SK-N-SH (cell line): ENCODE measurements around the gene SLC25A38. TPM values are rescaled to one million over a fixed set of nuclear protein-coding genes. Genes with fewer than 3 reads are reported as not detected.
A peak's percentile ranks its signal among the peaks of the same experiment; 100 is the strongest.

Experiments
- CTCF ChIA-PET: fragments of 300-600, 350-600 bp; formaldehyde crosslinking; extraction: SDS; loops from one replicate; lab custom pipeline; 2021; lab: Yijun Ruan, JAX
- POLR2A ChIA-PET: fragments of 350-600 bp; sonication (Branson Sonifier 250); formaldehyde crosslinking; extraction: SDS; loops from one replicate; lab custom pipeline; 2020; ENCODE audit warnings: antibody characterized with exemption, inconsistent platforms; lab: Yijun Ruan, JAX
- DNase-seq: peaks from one replicate; pipeline ENCODE4 v3.0.0; 2012
- H2AFZ ChIP-seq: fragments of 200-600 bp; sonication (generic); 2 replicates; pipeline ENCODE4 v1.8.1; 2016; ENCODE audit warnings: antibody characterized with exemption, mild to moderate bottlenecking, low read depth
- H3F3A ChIP-seq: fragments of 200-600 bp; sonication (generic); replicated peaks from 2 replicates; pipeline ENCODE3; 2016; ENCODE audit warnings: antibody characterized with exemption, mild to moderate bottlenecking; ENCODE audit not compliant: insufficient read depth
- H3K27ac ChIP-seq, 2 experiments: fragments of 200-500 bp in 1 of 2; fragments of 200-600 bp in 1 of 2; sonication (Bioruptor generic) in 1 of 2; sonication (generic), shearing (Covaris generic) in 1 of 2; 2 replicates each; pipeline versions ENCODE4 v1.5.1 to v1.6.1; 2014 to 2016; ENCODE audit warnings: low read depth in 2 of 2, inconsistent platforms in 1 of 2, low read length in 1 of 2, mild to moderate bottlenecking in 1 of 2, mixed read lengths in 1 of 2
- H3K27me3 ChIP-seq: fragments of 200-600 bp; sonication (generic), shearing (Covaris generic); 2 replicates; pipeline ENCODE4 v1.6.1; 2016; ENCODE audit warnings: mixed run types; ENCODE audit not compliant: insufficient read depth
- H3K36me3 ChIP-seq, 2 experiments: fragments of 200-500 bp in 1 of 2; fragments of 200-600 bp in 1 of 2; sonication (Bioruptor generic) in 1 of 2; sonication (generic) in 1 of 2; replicated peaks in 1 of 2; 2 replicates each; pipeline versions ENCODE3 to v1.5.1; 2014 to 2016; ENCODE audit warnings: low read length in 1 of 2, mild to moderate bottlenecking in 1 of 2; ENCODE audit not compliant: insufficient read depth in 2 of 2, control insufficient read depth in 1 of 2
- H3K4me1 ChIP-seq, 2 experiments: fragments of 200-500 bp in 1 of 2; fragments of 200-600 bp in 1 of 2; sonication (Bioruptor generic) in 1 of 2; sonication (generic), shearing (Covaris generic) in 1 of 2; 2 replicates each; pipeline versions ENCODE4 v1.5.1 to v1.6.1; 2014 to 2016; ENCODE audit warnings: low read depth in 1 of 2, low read length in 1 of 2, mixed run types in 1 of 2; ENCODE audit not compliant: insufficient read depth in 2 of 2, control insufficient read depth in 1 of 2
- H3K4me2 ChIP-seq: fragments of 200-600 bp; sonication (generic), shearing (Covaris generic); 2 replicates; pipeline ENCODE4 v1.6.1; 2017; ENCODE audit warnings: mixed run types
- H3K4me3 ChIP-seq, 2 experiments: fragments of 200-500 bp in 1 of 2; fragments of 200-600 bp in 1 of 2; sonication (Bioruptor generic) in 1 of 2; sonication (generic), shearing (Covaris generic) in 1 of 2; 2 replicates each; pipeline versions ENCODE4 v1.5.1 to v1.8.1; 2014 to 2016; ENCODE audit warnings: low read depth in 2 of 2, inconsistent platforms in 1 of 2, low read length in 1 of 2, mild to moderate bottlenecking in 1 of 2, mixed read lengths in 1 of 2, moderate library complexity in 1 of 2
- H3K79me2 ChIP-seq: fragments of 200-600 bp; sonication (generic); 2 replicates; pipeline ENCODE4 v1.8.1; 2017; ENCODE audit warnings: mild to moderate bottlenecking; ENCODE audit not compliant: insufficient read depth
- H3K9ac ChIP-seq: fragments of 200-600 bp; sonication (generic); 2 replicates; pipeline ENCODE4 v1.6.1; 2017; ENCODE audit warnings: mixed run types
- H3K9me2 ChIP-seq: fragments of 200-600 bp; sonication (generic); 2 replicates; pipeline ENCODE4 v1.6.1; 2017; ENCODE audit warnings: mixed run types
- H3K9me3 ChIP-seq: fragments of 200-600 bp; sonication (generic); 2 replicates; pipeline ENCODE4 v1.6.1; 2017; ENCODE audit warnings: mixed run types, mild to moderate bottlenecking, moderate library complexity
- H4K20me1 ChIP-seq: fragments of 200-600 bp; sonication (generic); 2 replicates; pipeline ENCODE4 v1.6.1; 2017; ENCODE audit warnings: mild to moderate bottlenecking, mixed run types; ENCODE audit not compliant: insufficient read depth
- CHD2 ChIP-seq: fragments of 150-350 bp; IDR thresholded peaks from 2 replicates; pipeline ENCODE4 v1.6.1; 2018; ENCODE audit warnings: low read length; ENCODE audit not compliant: partially characterized antibody
- ELF1 ChIP-seq: IDR thresholded peaks from 2 replicates; pipeline ENCODE4 v1.4.0; 2012
- EZH2phosphoT487 ChIP-seq: fragments of 200-600 bp; sonication (generic); IDR thresholded peaks from 2 replicates; pipeline ENCODE4 v1.6.1; 2017; ENCODE audit warnings: low read depth, mixed run types, mild to moderate bottlenecking, antibody characterized with exemption, moderate library complexity, borderline replicate concordance
- FOXJ3 ChIP-seq: sonication (generic); formaldehyde crosslinking; IDR thresholded peaks from 2 replicates; pipeline ENCODE4 v1.5.1; 2020; ENCODE audit warnings: mild to moderate bottlenecking, missing genetic modification reagents
- FOXM1 ChIP-seq: IDR thresholded peaks from 2 replicates; pipeline ENCODE4 v1.4.0; 2012; ENCODE audit warnings: low read depth, mild to moderate bottlenecking
- GATA2 ChIP-seq: sonication (generic); formaldehyde crosslinking; IDR thresholded peaks from 2 replicates; pipeline ENCODE4 v1.5.0; 2020; ENCODE audit warnings: mild to moderate bottlenecking, missing genetic modification reagents
- IRF3 ChIP-seq: fragments of 150-350 bp; IDR thresholded peaks from 2 replicates; pipeline ENCODE4 v1.6.1; 2016; ENCODE audit warnings: mild to moderate bottlenecking, low read depth, low read length
- JUND ChIP-seq: IDR thresholded peaks from 2 replicates; pipeline ENCODE4 v1.4.0; 2012
- MEF2A ChIP-seq: IDR thresholded peaks from 2 replicates; pipeline ENCODE4 v1.4.0; 2012; ENCODE audit warnings: low read depth, borderline replicate concordance
- MXI1 ChIP-seq: IDR thresholded peaks from 2 replicates; pipeline ENCODE4 v1.6.1; 2012; ENCODE audit warnings: mild to moderate bottlenecking, low read depth, low read length, improper control_type of control experiment
- NFIC ChIP-seq: IDR thresholded peaks from 2 replicates; pipeline ENCODE4 v1.4.0; 2012; ENCODE audit warnings: borderline replicate concordance
- PBX3 ChIP-seq: IDR thresholded peaks from 2 replicates; pipeline ENCODE4; 2012
- POLR2AphosphoS5 ChIP-seq: IDR thresholded peaks from 2 replicates; pipeline ENCODE4 v1.6.1; 2012; ENCODE audit warnings: low read depth, low read length
- RAD21 ChIP-seq: IDR thresholded peaks from 2 replicates; pipeline ENCODE4 v1.6.1; 2012; ENCODE audit warnings: mild to moderate bottlenecking, low read length
- RCOR1 ChIP-seq: fragments of 150-350 bp; IDR thresholded peaks from 2 replicates; pipeline ENCODE4 v1.6.1; 2017; ENCODE audit warnings: antibody characterized with exemption, low read length
- RFX5 ChIP-seq: IDR thresholded peaks from 2 replicates; pipeline ENCODE4 v1.6.1; 2012; ENCODE audit warnings: mild to moderate bottlenecking, improper control_type of control experiment, low read length
- RXRA ChIP-seq: IDR thresholded peaks from 2 replicates; pipeline ENCODE4 v1.4.0; 2012; ENCODE audit warnings: low read depth, mild to moderate bottlenecking, borderline replicate concordance
- TAF1 ChIP-seq: IDR thresholded peaks from 2 replicates; pipeline ENCODE4 v1.6.1; 2012; ENCODE audit warnings: low read depth, mild to moderate bottlenecking, low read length, moderate library complexity, borderline replicate concordance
- TCF12 ChIP-seq: IDR thresholded peaks from 2 replicates; pipeline ENCODE4 v1.4.0; 2012
- TEAD4 ChIP-seq: IDR thresholded peaks from 2 replicates; pipeline ENCODE4 v1.4.0; 2012; ENCODE audit warnings: mild to moderate bottlenecking, borderline replicate concordance; ENCODE audit not compliant: insufficient read depth
- USF2 ChIP-seq: fragments of 150-350 bp; IDR thresholded peaks from 2 replicates; pipeline ENCODE4 v1.6.1; 2017; ENCODE audit warnings: antibody characterized with exemption, low read length, low read depth, borderline replicate concordance
- YY1 ChIP-seq: IDR thresholded peaks from 2 replicates; pipeline ENCODE4 v1.4.0; 2012; ENCODE audit warnings: low read depth, mild to moderate bottlenecking
- ZBTB33 ChIP-seq: IDR thresholded peaks from 2 replicates; pipeline ENCODE4 v1.4.0; 2012; ENCODE audit warnings: low read depth, borderline replicate concordance
- WGBS: methylation state at CpG from one replicate; pipeline ENCODE4 v1.1.6; 2017; ENCODE audit warnings: low lambda C conversion rate; 5-methylcytosine and 5-hydroxymethylcytosine counted together
- polyA plus RNA-seq, 3 experiments: library from polyadenylated mRNA; depleted of rRNA; stranded (reverse); fragments of >200 nt; gene quantifications; 2 replicates each; pipeline ENCODE4 v1.2.3, GENCODE V29; 2012

Gene SLC25A38
- polyA plus RNA-seq, 1 of the 3 experiments (the other 2 are of a cell fraction), result 34.9 TPM

GRCh38 chr3:39381432-39381831, 1.7 kb upstream of the SLC25A38 start:
- POLR2A ChIA-PET, result no interaction called here
- no peak overlapping the region for H2AFZ ChIP-seq
- H3K4me1 ChIP-seq, result peaks cover 5 to 8% of the 10 kb centered on the region in 2 experiments; a peak in 1 of 4 replicates
- peaks cover 18% of the 10 kb centered on the region for H4K20me1 ChIP-seq
- H3K9me2 ChIP-seq, result no peaks in the 10 kb centered on the region
- peaks cover 25% of the 10 kb centered on the region for H3K79me2 ChIP-seq
- CTCF ChIA-PET, result no interaction called here
- peaks cover 15% of the 10 kb centered on the region for H3F3A ChIP-seq
- WGBS, result 90% methylated on average over 3 of the region's 3 CpGs
- H3K27ac ChIP-seq, result no peak overlapping the region
- no peak for DNase-seq
- H3K4me2 ChIP-seq, result no peak overlapping the region
- H3K27me3 ChIP-seq, result no peaks in the 10 kb centered on the region
- no peak for TF ChIP-seq TAF1
- TF ChIP-seq MEF2A, result no peak
- H3K9me3 ChIP-seq, result no peaks in the 10 kb centered on the region
- H3K9ac ChIP-seq, result no peak overlapping the region
- no peak overlapping the region for H3K4me3 ChIP-seq
- peaks cover 0 to under 1% of the 10 kb centered on the region in 2 experiments for H3K36me3 ChIP-seq

GRCh38 chr3:39383881-39384664, 903 bp downstream of the SLC25A38 start:
- Histone ChIP-seq H3K9ac (peak overlapping the region; percentile 95), H3K9me2 (no peaks in the 10 kb centered on the region), H3K27ac (peak overlapping the region; percentile 87 to 93), H3K27me3 (no peaks in the 10 kb centered on the region), H3K4me1 (peaks cover 5 to 8% of the 10 kb centered on the region in 2 experiments; a peak in 1 of 4 replicates), H4K20me1 (peaks cover 44% of the 10 kb centered on the region), H3K36me3 (peaks cover 0 to 3% of the 10 kb centered on the region in 2 experiments), H3K4me2 (peak overlapping the region; percentile 97), H2AFZ (peak overlapping the region; percentile 97), H3K4me3 (peak overlapping the region; percentile 86 to 98), H3K79me2 (peaks cover 52% of the 10 kb centered on the region), H3K9me3 (no peaks in the 10 kb centered on the region), H3F3A (peaks cover 15% of the 10 kb centered on the region)
- POLR2A ChIA-PET, result interaction anchor here (0.7 to 1.2 kb wide), 2 partner anchors 23 to 280 kb away, joined by 3 to 4 read pairs; no protein-coding TSS in a partner anchor
- 2% methylated on average over 38 of the region's 66 CpGs for WGBS
- CTCF ChIA-PET, result interaction anchor here (0.9 to 1.3 kb wide), 3 partner anchors 14 to 63 kb away, joined by 3 to 4 read pairs (median 3); no protein-coding TSS in a partner anchor
- peak; percentile 98 for DNase-seq
- TF ChIP-seq FOXJ3 (CRISPR knock-in tag) (no peak), ELF1 (no peak), RFX5 (peak; percentile 92), NFIC (no peak), GATA2 (CRISPR knock-in tag) (no peak), ZBTB33 (no peak), POLR2AphosphoS5 (no peak), EZH2phosphoT487 (no peak), JUND (no peak), IRF3 (0 out of 2 replicates have a peak, but pooled peaks have one; percentile 42), CHD2 (peak; percentile 44), USF2 (no peak), YY1 (no peak), RXRA (no peak), PBX3 (no peak), MEF2A (no peak), FOXM1 (no peak), MXI1 (peak; percentile 95), TAF1 (peak; percentile 76; the same call in 1 of the 2 replicates), RCOR1 (no peak), TCF12 (no peak), RAD21 (no peak), TEAD4 (no peak)
